ENCODE results near the gene DNAH6.

The DNAH6 gene

GRCh38 chr2:84808279-84808678 is 292.0 kb downstream of the DNAH6 start:
- no peak overlapping the region for H3K4me3 ChIP-seq (ENCODE audit: low read depth, low read length)
- no peaks in the 10 kb centered on the region for H3K36me3 ChIP-seq
- H3K9me3 ChIP-seq (ENCODE audit: severe bottlenecking): no peaks in the 10 kb centered on the region
- no peaks in the 10 kb centered on the region for H3K27me3 ChIP-seq (ENCODE audit: insufficient read depth, low read depth, severe bottlenecking)
- H3K27ac ChIP-seq: no peak overlapping the region
- no peak for TF ChIP-seq CTCF (IDR thresholded peaks at IDR 0.05; ENCODE audit: low read depth, low read length)
- no peak for DNase-seq

- TF ChIP-seq CTCF (IDR thresholded peaks at IDR 0.05; ENCODE audit: low read depth, low read length): no peak
- no peak overlapping the region for H3K27ac ChIP-seq
- no peaks in the 10 kb centered on the region for H3K9me3 ChIP-seq (ENCODE audit: severe bottlenecking)
- H3K27me3 ChIP-seq (ENCODE audit: insufficient read depth, low read depth, severe bottlenecking): no peaks in the 10 kb centered on the region
- no peak overlapping the region for H3K4me3 ChIP-seq (ENCODE audit: low read depth, low read length)
- H3K36me3 ChIP-seq: no peaks in the 10 kb centered on the region
- DNase-seq: no peak
Observed at GRCh38 chr2:84811839-84812431, 295.6 kb downstream of the DNAH6 start.

GRCh38 chr2:84815146-84815545 is 298.8 kb downstream of the DNAH6 start:
- H3K9me3 ChIP-seq (ENCODE audit: severe bottlenecking): no peaks in the 10 kb centered on the region
- no peaks in the 10 kb centered on the region for H3K27me3 ChIP-seq (ENCODE audit: insufficient read depth, low read depth, severe bottlenecking)
- no peak overlapping the region for H3K4me3 ChIP-seq (ENCODE audit: low read depth, low read length)
- no peak for DNase-seq
- TF ChIP-seq CTCF (IDR thresholded peaks at IDR 0.05; ENCODE audit: low read depth, low read length): no peak
- no peaks in the 10 kb centered on the region for H3K36me3 ChIP-seq
- no peak overlapping the region for H3K27ac ChIP-seq

- no peak for DNase-seq
- no peak overlapping the region for H3K27ac ChIP-seq
- no peak overlapping the region for H3K4me3 ChIP-seq (ENCODE audit: low read depth, low read length)
- H3K36me3 ChIP-seq: no peaks in the 10 kb centered on the region
- no peak for TF ChIP-seq CTCF (IDR thresholded peaks at IDR 0.05; ENCODE audit: low read depth, low read length)
- no peaks in the 10 kb centered on the region for H3K9me3 ChIP-seq (ENCODE audit: severe bottlenecking)
- no peaks in the 10 kb centered on the region for H3K27me3 ChIP-seq (ENCODE audit: insufficient read depth, low read depth, severe bottlenecking)
Observed at GRCh38 chr2:84816426-84817026, 300.2 kb downstream of the DNAH6 start.

- no peak for DNase-seq
- H3K27me3 ChIP-seq (ENCODE audit: insufficient read depth, low read depth, severe bottlenecking): no peaks in the 10 kb centered on the region
- H3K36me3 ChIP-seq: no peaks in the 10 kb centered on the region
- H3K9me3 ChIP-seq (ENCODE audit: severe bottlenecking): no peaks in the 10 kb centered on the region
- TF ChIP-seq CTCF (IDR thresholded peaks at IDR 0.05; ENCODE audit: low read depth, low read length): no peak
- H3K4me3 ChIP-seq (ENCODE audit: low read depth, low read length): no peak overlapping the region
- no peak overlapping the region for H3K27ac ChIP-seq
Observed at GRCh38 chr2:84817239-84817655, 300.9 kb downstream of the DNAH6 start.

- Histone ChIP-seq H3K9me3 (ENCODE audit: severe bottlenecking) (no peaks in the 10 kb centered on the region), H3K36me3 (no peaks in the 10 kb centered on the region), H3K4me3 (ENCODE audit: low read depth, low read length) (no peak overlapping the region), H3K27ac (no peak overlapping the region), H3K27me3 (ENCODE audit: insufficient read depth, low read depth, severe bottlenecking) (no peaks in the 10 kb centered on the region)
- no peak for DNase-seq
- TF ChIP-seq CTCF (IDR thresholded peaks at IDR 0.05; ENCODE audit: low read depth, low read length): no peak
Observed at GRCh38 chr2:84821806-84822205, 305.5 kb downstream of the DNAH6 start.

Data from WERI-Rb-1 (cell line).